Lung microvascular endothelial cell (primary cell): Measurements from ENCODE around the gene CWC22. TPM values are rescaled to one million over a fixed set of nuclear protein-coding genes. Genes with fewer than 3 reads are reported as not detected.
"Not testable (repeated sequence)": the region's sequence is repeated elsewhere in the genome, so short reads cannot be mapped to it uniquely, and the experiment has no call there.

Experiments
- DNase-seq, 2 donors: peaks; one replicate each; pipeline versions ENCODE4 v3.0.0 to v3.0.0-alpha.2; 2010; ENCODE audit warnings: low read depth in 2 of 2
- total RNA-seq: library from RNA; depleted of rRNA; stranded (reverse); fragments of >200 nt; gene quantifications from 2 replicates; pipeline ENCODE4 v1.2.1, GENCODE V29; 2014

Gene CWC22
- total RNA-seq = 8.1 and 12.5 TPM in 2 replicates

DNA sequence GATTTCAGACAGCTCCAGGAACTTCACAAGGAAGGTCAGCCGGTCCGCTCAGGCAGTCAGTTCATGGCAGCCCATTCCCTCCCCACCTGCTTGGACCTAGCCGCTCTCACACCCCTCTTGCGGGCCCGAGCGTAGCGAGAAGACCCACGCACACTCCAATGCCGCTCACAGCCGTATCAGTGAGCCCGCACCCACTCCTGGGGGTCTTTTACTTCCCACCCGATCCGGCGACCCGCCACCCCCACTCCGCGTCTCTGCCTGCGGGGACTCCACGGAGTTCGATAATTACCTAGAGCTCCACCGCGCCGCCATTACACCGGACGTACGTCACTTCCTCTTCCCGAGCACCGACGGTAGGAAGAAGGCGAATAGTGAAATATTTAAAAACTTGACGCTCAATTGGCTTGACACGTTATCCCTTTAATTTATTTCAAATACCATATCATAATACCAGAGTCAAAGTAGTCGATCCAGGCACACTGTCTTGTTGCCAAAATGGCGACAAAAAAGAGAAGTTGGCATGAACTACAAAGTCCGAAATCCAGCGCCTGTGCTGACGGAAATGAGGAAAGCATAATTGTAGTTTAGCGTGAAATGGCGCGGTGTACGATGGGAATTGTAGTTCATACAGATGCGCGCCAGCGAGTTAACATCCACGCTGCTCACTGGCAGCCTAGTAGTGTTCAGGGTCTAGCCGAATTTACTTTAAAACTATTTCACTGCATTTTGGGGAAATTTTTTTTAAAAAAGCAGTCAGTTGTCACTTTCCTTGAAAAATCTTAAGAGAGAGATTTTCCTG lies at the start of gene CWC22:
Gene CWC22 (minus strand): TSS at position 517 of the 799 bp plus-strand sequence. CDS start 13,956 bp downstream, outside the sequence.
- DNase-seq = peak; percentile 93 to 96

DNA sequence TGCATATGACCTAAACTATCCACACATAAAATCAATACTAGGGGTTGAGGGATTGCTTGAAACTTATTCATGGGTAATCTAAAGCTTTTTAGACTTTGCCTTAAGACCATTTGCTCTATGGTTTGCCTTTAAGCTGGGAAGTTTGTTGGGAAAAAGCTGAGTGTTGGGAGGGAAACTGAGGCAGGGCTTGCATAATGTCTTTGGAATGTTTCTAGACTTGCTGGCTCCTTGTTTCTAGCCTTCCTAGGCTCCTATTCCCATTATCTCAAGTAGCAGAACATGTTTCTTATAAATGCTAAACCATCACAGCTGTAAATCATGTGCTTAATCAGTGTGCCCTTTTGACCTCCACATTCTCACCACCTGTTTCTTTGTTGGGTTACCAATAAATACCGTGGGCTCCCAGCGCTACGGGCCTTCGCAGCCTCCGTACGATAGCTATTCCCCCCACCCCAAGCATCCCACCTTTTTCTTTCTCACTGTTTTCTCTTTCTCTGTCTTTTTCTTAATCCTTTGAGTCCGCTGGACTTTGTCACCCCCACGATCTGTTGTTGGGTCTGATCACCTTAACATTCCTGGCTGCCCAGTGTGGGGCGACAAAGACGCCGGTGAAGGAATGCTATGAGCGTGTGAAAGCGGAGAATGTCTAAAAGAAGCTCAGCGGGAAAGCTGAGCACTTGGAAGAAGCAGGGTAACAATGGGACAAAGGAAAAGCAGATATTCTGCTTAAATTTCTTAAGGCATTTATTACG lies 49.4 kb upstream of the CWC22 start:
- no peak for DNase-seq

DNA sequence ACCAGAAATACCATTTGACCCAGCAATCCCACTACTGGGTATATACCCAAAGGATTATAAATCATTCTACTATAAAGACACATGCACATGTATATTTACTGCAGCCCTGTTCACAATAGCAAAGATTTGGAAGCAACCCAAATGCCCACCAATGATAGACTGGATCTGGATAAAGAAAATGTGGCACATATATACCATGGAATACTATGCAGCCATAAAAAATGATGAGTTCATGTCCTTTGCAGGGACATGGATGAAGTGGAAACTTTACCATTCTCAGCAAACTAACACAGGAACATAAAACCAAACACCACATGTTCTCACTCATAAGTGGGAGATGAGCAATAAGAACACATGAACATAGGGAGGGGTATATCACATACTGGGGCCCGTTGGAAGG lies 47.5 kb upstream of the CWC22 start:
- DNase-seq = not testable (repeated sequence)

DNA sequence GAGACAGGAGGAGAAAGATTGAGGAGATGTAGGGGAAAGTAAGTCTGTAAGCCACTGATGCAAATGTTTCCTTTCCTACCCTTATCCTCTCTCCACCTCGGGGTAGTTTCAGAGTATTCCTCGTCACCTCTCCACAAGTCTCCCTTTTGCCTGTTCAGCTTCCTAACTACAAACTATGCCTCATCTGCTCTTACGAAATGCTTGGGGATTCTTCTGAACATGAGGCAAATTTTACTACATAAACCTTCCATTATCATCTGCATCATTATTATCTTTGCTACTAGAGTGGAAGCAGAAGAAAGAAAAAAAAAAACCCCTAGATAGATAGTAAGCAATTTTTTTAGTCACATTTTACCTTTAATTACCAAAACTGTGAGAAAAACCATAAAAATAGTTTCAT lies 43.1 kb upstream of the CWC22 start:
- DNase-seq = no peak

DNA sequence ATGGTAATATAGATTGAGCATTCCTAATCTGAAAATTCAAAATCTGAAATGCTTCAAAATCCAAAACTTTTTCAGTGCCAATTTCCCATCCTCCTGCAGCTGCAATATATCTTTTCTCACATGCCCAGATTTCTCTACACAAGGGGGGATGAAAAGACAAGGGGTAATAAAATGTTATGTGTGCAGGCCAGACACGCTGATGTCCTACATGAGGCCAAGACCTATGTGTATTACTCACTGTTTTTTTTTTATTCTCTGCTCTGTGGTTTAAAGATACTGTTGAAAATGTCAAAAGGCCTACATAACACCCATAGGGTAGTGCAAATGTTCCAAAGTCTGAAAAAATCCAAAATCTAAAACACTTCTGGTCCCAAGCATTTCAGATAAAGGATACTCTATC lies 41.2 kb upstream of the CWC22 start:
- DNase-seq = no peak

DNA sequence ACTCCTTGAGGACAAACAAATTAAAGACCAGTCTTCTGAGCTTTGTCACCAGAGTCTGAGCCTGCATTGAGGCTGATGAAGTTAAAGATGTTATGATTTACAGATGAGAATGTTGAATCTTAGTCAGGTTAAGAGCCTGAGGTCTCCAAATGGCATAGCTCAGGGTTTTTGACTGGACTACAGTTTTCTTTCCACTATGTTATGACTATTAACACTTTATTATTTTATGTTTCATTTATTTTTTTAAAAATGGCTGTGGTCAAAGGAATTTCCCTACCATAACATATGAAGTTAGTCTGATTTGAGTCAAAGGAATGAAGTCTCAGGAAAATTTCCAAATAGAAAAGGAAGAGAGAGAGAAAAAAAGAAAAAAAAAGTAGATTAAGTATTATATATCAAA lies 39.7 kb upstream of the CWC22 start:
- no peak for DNase-seq

DNA sequence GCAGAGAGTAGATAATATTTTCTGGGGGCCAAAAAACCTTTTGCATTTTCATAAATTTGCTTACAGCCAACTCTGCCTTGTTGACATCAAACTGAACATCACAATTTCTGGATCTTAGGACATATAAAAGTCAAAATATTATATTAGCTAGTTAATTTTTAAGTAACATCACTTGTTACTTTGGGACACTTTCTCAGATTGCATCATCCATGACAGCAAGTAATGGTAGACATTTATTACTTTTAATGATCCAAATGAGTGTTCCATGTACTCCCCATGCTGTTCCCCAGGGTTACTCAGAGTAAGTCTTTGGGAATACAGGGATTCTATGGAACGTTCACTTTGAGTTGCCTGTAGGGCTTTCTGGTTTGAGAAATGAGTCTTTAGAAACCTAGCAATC lies 39.1 kb upstream of the CWC22 start:
- DNase-seq = no peak

DNA sequence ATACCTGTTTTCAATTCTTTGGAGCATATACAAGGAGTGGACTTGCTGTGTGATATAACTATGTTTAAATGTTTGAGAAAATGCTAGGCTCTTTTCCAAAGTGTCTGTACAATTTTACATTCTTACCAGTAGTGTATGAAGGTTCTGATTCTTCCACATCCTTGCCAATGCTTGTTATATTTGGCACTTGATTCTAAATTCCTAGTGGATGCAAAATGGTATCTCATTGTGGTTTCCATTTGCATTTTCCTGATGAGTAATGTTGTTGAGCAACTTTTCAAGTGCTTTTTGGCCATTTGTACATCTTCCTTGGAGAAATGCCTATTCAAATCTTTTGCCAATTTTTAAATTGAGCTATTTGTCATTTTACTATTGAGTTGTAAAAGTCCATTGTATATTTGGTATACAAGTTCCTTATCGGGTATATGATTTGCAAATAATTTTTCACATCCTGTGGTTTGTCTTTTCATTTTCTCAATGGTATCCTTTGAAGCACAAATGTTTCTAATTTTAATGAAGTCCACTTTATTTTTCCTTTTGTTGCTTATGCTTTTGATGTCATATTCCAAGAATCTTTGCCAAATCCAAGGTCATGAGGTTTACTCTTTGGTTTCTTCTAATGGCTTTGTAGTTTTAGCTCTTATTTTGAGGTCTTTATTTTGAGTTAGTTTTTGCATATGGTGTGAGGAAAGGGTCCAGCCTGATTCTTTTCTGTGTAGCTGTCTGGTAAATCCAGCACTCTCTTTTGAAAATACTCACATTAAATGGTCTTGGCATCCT lies 33.2 kb upstream of the CWC22 start:
- peak in 1 of 2 donors; percentile 9 for DNase-seq

DNA sequence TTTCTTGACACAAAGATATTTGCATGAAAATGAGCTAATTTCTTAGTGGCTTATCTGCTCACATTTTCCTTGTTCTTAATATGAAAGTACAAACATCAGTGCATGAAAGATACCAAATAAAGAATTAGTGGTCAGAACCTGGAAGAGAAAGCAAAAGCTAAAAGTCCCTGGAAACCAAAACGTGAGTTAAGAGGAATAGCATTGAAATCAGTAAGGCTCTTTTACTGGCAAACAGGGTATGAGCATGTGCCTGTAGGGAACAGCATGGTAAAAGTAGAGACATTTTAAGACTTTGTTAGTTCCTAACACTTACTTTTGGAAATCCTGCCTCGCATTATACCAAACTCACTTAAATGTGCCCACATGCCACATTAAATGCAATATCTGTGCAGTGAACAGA lies 31.9 kb upstream of the CWC22 start:
- DNase-seq = no peak

DNA sequence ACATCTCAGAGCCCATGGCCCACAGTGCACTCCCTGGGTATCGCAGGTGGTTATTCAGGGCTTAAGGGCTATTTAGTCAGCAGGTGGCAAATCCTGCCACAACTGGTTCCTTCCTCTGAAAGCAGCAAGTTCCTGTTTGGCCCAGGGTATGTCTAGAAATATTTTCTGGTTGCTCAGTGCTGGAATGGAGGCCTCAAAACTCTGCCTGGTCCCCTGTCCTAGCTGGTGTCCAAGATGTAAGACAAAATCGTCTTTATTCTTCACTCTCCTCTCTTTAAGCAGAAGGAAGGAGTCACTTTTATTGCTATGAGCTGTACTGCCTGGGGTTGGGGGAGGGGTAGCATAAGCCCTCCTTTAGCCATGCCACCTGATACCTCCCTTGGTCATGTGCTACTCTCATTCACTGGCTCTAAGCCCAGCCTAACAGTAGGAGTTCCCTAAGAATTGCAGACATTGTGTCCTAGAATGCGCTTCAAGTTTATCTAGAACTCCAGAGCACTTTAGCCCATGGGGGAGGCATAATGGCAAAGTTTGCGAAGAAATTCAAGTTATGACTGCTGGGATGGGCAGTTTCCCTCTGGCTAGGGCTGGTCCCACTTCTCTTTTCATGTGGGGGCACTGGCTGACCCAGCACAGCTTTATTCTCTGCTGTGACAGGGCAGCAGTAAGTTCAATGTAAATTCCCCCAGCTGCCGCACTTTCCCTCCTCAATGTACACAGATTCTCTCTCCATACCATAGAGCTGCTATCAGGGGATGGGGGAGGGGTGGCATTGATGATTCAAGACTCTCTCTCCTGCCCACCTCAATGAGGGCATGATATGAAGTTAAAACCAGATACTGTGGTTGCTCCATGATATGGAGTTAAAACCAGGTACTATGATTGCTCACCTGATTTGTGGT lies 27.1 kb upstream of the CWC22 start:
- DNase-seq = no peak

DNA sequence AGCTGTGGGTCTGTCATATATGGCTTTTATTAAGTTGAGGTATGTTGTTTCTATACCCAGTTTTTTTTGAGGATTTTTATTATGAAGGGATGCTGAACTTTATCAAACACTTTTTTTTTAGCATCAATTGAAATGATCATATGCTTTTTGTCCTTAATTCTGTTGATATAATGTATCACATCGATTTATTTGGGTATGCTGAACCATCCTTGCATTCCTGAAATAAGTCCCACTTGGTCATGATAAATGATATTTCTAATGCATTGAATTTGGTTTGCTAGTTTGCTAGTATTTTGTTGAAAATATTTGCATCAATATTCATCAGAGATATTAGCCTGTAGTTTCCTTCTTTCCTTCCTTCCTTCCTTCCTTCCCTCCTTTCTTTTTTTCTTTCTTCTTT lies 22.5 kb upstream of the CWC22 start:
- no peak for DNase-seq

DNA sequence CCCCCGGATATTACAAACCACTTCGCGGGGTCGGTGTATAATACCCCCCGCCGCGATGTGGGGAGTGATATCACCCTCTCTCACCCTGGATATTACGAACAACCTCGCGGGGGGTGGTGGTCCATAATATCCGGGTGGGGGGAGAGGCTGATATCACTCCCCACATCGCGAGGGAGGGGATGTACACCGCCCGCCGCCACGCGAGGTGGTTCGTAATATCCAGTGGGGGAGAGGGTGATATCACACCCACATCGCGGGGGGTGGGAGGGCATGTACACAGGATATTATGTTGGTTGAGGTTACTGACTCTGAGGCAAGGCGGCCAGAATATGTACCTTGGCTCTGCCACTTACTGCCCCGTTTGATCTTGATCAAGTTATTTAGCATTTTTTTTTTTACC lies 14.8 kb upstream of the CWC22 start:
- no peak for DNase-seq

DNA sequence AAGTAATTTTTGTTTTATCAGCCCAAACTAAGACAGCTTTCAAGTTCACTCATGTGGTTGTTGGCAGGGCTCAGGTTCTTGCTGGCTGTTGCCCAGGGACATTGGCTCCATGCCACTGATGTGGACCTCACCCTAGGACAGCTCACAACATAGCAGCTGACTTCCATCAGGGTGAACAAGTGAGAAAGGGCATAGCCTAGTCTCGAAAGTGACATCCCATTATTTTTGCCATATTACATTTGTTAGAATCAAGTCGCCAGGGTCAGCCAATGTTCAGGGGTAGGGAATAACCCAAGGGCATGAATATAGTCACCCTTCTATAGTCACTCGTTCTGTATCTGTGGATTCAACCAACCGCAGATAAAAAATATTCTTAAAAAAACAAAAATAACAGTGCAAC lies 10.7 kb upstream of the CWC22 start:
- no peak for DNase-seq

DNA sequence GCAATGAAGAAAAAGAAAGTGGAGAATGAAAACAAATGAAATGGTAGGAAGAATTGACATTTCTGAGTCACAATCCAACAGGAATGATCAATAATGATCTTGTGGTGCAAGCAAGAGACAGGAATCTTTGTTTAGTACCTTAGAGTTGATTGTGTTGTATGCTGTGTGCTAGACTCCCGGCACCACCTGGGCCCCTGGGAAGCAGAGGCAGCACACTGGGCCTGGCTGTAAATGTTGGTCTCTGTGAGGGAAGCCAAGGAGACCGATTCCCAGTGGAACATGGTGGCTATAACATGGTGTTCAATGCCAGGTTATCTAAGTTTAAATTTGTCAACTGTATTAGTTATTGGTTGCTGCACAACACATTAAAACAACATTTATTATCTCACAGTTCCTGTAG lies 9.8 kb upstream of the CWC22 start:
- no peak for DNase-seq

DNA sequence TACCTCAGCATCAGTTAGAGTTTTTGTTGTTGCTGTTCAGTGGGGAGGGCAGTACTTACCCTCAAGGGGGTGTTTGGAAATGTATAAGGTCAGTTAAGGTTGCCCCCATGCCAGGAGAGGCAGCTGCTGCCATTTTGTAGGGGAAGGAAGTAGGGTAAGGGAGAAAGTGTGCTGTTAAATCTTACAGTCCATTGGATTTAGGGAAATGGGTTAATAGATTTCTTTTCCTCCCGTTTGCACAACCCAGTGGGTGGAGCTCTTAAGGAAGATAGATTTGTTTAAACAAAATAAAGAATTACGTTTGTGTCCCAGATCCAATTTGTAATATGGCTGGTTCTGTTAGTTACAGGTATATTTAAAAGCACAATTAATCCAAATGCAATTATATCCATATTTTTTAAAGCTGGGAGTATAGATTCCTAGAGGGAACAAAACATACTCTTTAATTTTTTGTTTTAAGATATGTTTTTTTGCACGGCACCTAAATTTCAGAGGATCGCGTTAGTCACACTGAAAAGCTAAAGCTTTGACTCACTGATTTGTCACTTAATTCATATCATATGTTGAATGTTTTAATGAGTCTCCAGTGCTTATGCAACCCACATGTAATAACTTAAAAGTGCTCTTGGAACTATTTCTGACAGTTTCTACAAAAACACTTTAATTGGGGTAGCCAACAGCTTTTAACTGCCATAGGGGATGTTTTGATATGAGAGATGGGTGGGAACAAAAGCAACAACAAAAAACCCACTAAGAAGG lies 9.0 kb upstream of the CWC22 start:
- no peak for DNase-seq

DNA sequence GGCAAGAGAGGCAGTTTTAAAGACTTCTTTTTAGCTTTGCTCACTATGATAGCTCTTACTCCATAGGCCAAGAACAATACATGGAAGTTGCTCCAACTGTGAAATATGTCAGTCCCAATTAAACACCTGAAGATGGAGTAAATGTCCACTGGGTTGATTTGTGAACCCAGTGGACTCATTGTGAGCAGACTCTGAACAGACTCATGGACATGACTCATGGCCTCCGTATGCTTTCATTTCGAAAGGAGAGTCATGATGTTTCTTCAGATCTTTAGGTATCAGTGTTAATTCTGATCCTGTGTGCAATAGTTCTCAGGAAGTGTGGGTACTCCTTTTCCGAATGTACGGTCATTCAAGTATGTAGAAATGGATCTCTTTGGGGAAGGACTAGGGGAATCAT lies 5.4 kb upstream of the CWC22 start:
- DNase-seq = peak in 1 of 2 donors; percentile 81

DNA sequence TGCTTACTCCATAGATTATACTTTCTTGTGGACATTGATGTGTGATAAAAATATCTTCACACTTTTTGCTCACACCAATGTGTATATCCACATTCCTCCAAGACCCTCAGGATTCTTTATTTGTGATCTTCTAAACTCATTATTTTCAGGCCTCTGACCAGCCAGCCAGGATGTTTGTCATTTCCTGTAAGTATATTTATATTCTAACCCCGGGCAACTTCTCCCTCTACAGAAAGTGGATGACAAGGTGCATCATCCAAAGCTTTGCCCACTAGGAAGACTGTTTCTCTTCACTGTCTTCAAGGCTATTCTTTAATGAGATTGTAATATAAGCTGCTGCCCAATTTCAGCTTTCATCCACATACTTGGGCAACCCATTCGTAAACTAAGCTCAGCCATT lies 3.6 kb upstream of the CWC22 start:
- DNase-seq = peak; percentile 3 to 67

DNA sequence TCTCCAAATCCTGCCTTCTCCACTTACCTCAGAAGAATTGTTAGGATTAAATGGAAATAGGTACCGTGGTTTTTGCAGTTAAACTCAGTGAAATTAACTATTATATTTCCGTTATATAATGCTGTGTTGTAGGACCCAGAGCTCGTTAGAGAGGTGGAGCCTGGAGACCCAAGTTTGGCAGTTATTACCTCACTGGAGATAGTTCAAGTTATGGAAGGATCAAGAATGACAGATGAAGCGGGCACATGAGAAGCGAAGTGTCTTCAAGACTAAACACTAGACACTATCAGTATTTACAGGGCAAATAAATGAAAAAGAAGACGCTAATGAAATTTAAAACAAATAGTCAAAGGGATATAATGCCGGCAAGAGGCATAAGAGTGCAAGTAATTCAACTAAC lies 866 bp downstream of the CWC22 start:
- no peak for DNase-seq

DNA sequence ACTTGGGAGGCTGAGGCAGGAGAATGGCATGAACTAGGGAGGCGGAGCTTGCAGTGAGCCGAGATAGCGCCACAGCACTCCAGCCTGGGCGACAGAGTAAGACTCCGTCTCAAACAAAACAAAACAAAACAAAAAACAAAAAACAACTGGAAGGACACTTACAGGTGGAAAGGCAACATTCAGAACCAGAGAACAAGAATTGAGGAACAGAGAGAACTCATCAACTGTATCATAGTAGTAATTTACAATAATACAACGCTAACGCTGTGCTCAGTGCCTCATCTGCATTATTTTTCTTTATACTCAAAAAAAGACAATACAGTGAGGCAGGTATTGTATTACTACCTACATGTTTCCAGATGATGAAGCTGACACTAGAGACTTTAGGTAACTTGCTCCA lies 1.6 kb downstream of the CWC22 start:
- DNase-seq = not testable (repeated sequence)

DNA sequence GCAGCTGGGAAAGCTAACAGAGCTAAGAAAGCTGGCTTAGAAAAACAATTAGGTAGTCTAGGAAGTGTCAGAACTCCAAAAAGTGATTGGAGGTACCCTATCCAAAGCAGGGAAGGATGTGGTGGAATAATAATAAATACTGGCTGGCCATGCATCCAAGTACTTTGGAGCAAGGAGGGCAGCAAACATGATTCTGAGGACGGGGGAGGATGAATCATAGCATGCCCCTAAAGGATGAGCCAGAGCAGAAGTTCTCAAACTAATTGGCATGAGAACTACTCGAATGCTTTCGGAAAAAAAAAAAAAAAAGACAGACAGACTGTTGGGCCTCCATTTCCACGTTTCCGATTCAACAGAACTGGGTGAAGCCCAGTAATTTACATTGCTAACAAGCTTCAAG lies 2.4 kb downstream of the CWC22 start:
- no peak for DNase-seq
